ENCODE data around the gene PCBP3. TPM values are rescaled to one million over a fixed set of nuclear protein-coding genes. Genes with fewer than 3 reads are reported as not detected.

The PCBP3 gene
- total RNA-seq, 2 experiments from 2014 or later, result 12.2 to 13.2 TPM

DNA sequence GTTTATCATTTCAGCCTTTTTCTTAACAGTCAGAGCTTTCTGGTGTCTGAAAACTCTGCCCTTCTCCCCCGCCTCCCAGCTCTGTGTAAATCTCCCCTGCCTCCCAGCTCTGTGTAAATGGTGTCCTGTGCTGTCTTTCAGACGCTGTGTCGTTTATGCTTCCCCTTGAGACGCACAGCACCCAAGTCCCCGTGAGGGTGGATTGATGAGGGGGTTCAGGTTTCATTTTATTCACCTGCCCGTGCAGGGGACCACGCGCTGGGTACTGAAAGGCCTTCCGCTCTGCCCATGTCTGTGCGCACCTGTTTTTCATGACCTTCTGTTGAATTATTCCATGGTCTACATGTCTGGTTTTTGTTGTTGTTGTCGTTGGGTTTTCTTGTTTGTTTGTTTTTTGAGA lies 229.9 kb downstream of the PCBP3 start:
- Mint-ChIP-seq H3K4me3 (no peak overlapping the region), H3K36me3 (ENCODE audit: low read depth) (no peaks in the 10 kb centered on the region)
- CTCF ChIA-PET, result interaction anchor here (0.6 kb wide), 1 partner anchor 11 kb away, joined by 3 read pairs; no protein-coding TSS in a partner anchor

DNA sequence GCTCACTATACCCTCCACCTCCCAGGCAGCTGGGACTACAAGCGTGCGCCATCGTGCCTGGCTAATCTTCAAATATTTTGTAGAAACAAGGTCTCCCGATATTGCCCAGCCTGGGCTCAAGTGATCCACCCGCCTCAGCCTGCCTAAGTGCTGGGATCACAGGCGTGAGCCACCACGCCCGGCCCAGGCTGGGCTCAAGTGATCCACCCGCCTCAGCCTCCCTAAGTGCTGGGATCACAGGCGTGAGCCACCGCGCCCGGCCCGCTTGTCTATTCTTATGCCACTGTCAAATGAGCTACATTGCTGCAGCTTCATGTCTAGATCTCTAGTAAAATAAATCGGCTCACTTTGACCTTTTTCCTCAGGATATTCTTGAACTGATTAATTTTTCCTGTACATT lies 230.3 kb downstream of the PCBP3 start:
- intact Hi-C loops (cut with DNase I, micrococcal nuclease), result no loop called here

More for the DNA sequence above, 229.9 kb downstream of the PCBP3 start:
- intact Hi-C loops (cut with DNase I, micrococcal nuclease), result no loop called here
- no peak overlapping the region for H3K27ac Mint-ChIP-seq
- POLR2A ChIA-PET, result no interaction called here
- DNase-seq (no peak), ATAC-seq (no peak)
- no peaks in the 10 kb centered on the region for H3K27me3 Mint-ChIP-seq
- H3K4me1 Mint-ChIP-seq, result peaks cover 1% of the 10 kb centered on the region
- H3K9me3 Mint-ChIP-seq (ENCODE audit: low read depth), result no peaks in the 10 kb centered on the region

DNA sequence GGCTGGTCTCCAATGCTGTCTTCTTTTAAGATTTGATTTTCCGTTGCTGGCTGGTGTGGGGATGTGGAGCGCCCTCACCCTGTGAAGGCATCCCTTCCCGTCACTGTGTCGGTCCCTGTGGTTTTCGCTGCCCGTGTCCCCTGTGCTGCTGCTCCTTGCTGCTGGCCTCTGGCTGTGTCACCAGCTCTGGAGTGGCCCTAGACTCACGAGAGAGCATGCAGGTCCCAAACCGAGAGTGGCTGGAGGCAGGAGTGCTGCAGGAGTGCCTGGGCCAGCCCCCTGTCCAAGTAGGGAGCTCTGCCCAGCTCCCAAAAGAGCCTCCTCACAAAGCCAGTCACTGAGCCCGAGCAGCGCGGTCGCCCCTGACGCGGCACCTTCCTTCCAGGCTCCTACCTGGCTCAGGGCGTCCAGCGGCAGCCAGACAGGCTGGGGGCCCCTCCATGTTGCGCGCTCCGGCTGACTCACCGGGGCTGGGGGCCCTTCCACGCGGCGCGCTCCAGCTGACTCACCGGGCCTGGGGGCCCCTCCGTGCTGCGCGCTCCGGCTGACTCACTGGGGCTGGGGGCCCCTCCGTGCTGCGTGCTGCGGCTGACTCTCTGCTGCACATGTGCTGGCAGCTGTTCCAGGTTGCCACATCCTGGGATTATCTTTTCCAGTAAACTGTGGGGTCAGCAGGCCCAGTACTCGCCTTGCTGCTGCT lies 231.3 kb downstream of the PCBP3 start:
- peak; percentile 65 for DNase-seq
- no peak overlapping the region for H3K4me3 Mint-ChIP-seq
- H3K27me3 Mint-ChIP-seq, result no peaks in the 10 kb centered on the region
- ChIA-PET CTCF (no interaction called here), POLR2A (no interaction called here)
- peaks cover 9% of the 10 kb centered on the region for H3K4me1 Mint-ChIP-seq
- intact Hi-C loops (cut with DNase I, micrococcal nuclease), result no loop called here
- no peaks in the 10 kb centered on the region for H3K9me3 Mint-ChIP-seq (ENCODE audit: low read depth)
- H3K36me3 Mint-ChIP-seq (ENCODE audit: low read depth), result no peaks in the 10 kb centered on the region
- no peak overlapping the region for H3K27ac Mint-ChIP-seq
- ATAC-seq, result peak; percentile 88

More for the DNA sequence above, 230.3 kb downstream of the PCBP3 start:
- no peak for DNase-seq
- H3K36me3 Mint-ChIP-seq (ENCODE audit: low read depth), result no peaks in the 10 kb centered on the region
- no peak overlapping the region for H3K27ac Mint-ChIP-seq
- no peak overlapping the region for H3K4me3 Mint-ChIP-seq
- ChIA-PET POLR2A (no interaction called here), CTCF (interaction anchor here (0.6 to 0.7 kb wide), 2 partner anchors 11 to 399 kb away, joined by 3 read pairs; no protein-coding TSS in a partner anchor)
- H3K4me1 Mint-ChIP-seq, result peaks cover 5% of the 10 kb centered on the region
- ATAC-seq, result no peak
- no peaks in the 10 kb centered on the region for H3K9me3 Mint-ChIP-seq (ENCODE audit: low read depth)
- no peaks in the 10 kb centered on the region for H3K27me3 Mint-ChIP-seq

DNA sequence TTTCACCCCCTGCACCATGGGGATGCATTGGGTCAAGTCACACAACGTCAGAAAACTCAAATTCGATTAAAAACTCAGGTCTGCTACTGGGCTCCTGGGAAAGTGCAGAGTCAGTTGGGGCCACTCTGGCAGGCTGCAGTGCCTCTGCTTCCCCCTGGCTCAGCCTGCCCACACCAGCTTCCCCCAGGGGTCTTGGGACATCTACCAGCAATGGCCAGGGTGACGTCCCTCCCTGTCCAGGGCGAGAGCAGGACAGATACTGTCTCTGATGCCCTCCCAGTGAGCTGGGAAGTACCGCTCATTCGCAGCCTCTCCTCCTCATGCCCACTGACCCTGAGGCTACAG lies 231.9 kb downstream of the PCBP3 start:
- Mint-ChIP-seq H3K36me3 (ENCODE audit: low read depth) (no peaks in the 10 kb centered on the region), H3K9me3 (ENCODE audit: low read depth) (no peaks in the 10 kb centered on the region), H3K4me3 (no peak overlapping the region), H3K27me3 (no peaks in the 10 kb centered on the region), H3K4me1 (peaks cover 14% of the 10 kb centered on the region), H3K27ac (no peak overlapping the region)
- ChIA-PET POLR2A (no interaction called here), CTCF (no interaction called here)
- ATAC-seq, result no peak
- intact Hi-C loops (cut with DNase I, micrococcal nuclease), result no loop called here
- no peak for DNase-seq

DNA sequence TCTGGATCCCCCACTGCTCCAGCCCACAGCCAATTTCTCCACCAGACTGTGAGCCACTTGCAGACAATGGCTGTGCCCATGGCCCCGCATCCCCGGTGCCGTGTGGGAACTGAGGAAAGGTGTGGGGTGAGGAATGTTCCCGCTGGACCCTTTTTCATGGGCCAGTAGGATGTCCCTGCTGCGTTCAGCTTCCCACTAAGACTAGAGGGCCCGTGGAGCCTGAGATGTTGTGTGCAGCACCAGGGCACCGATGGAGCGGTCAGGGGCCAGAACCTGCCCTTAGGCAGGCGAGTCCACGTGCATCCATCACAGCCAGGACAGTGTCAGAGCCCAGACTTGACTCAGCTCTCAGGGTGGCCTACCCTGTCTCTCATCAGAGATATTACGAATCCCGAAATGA lies 232.4 kb downstream of the PCBP3 start:
- DNase-seq (no peak), ATAC-seq (no peak)
- H3K27me3 Mint-ChIP-seq, result no peaks in the 10 kb centered on the region
- ChIA-PET POLR2A (no interaction called here), CTCF (no interaction called here)
- intact Hi-C loops (cut with DNase I, micrococcal nuclease), result no loop called here
- no peak overlapping the region for H3K4me3 Mint-ChIP-seq
- H3K9me3 Mint-ChIP-seq (ENCODE audit: low read depth), result no peaks in the 10 kb centered on the region
- H3K36me3 Mint-ChIP-seq (ENCODE audit: low read depth), result no peaks in the 10 kb centered on the region
- H3K4me1 Mint-ChIP-seq, result peaks cover 19% of the 10 kb centered on the region
- H3K27ac Mint-ChIP-seq, result no peak overlapping the region

DNA sequence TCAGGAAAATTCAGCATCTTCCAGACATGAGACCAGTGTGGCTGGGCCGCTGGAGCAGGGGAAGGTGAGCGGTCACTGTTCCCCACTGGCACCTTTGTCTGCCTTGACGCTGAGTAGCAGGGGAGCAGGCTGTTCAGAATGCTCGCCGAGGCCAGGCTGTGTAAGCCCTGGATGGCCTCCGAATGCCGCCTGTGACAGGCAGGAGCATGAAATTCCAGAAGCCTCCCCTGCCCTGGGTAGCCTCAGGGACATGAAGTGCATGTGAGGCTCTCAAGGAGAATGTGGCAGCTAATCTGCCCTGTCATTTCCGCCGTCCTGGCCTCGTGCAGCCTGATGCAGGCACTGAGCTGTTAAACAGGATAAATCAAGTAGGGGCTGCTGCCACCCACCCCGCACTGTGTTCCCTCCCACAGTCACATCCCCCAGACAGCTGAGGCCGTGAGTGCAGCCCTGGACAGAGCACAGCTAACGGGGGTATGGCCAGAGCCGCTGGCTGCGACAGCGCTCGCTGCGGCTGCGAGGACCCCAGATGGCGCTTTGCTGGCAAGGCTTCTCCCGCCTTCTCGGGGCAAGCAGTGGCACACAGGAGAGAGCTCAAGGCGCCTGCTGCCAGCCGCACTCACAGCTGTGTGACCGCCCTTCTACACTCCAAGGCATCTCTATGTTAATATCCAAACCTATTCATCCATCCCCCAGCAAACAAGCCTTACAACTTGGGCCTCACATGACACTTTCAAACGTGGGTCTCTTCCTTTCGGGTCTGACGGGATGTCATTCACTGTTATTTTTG lies 233.1 kb downstream of the PCBP3 start:
- CTCF ChIA-PET, result interaction anchor here (1.1 kb wide), 1 partner anchor 9 kb away, joined by 4 read pairs; no protein-coding TSS in a partner anchor
- ATAC-seq (no peak), DNase-seq (no peak)
- intact Hi-C loops (cut with DNase I, micrococcal nuclease), result no loop called here
- Mint-ChIP-seq H3K9me3 (ENCODE audit: low read depth) (no peaks in the 10 kb centered on the region), H3K4me3 (no peak overlapping the region), H3K27ac (no peak overlapping the region), H3K36me3 (ENCODE audit: low read depth) (no peaks in the 10 kb centered on the region), H3K27me3 (no peaks in the 10 kb centered on the region), H3K4me1 (peaks cover 25% of the 10 kb centered on the region)
- POLR2A ChIA-PET, result no interaction called here

DNA sequence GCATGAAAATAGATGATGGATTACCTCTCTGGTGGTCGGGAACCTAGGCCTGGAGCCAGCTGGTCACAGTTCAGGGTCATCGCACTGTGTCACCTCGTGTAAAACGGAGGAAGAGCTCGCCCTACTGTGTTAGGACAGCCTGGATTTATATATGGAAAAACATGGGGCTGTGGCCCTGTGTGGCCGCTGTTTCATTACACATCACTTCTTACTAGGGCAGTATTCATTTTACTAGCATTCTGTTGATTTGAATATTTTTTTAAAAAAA lies 233.6 kb downstream of the PCBP3 start:
- H3K4me1 Mint-ChIP-seq, result peaks cover 29% of the 10 kb centered on the region
- ATAC-seq (no peak), DNase-seq (no peak)
- H3K9me3 Mint-ChIP-seq (ENCODE audit: low read depth), result no peaks in the 10 kb centered on the region
- H3K4me3 Mint-ChIP-seq, result no peak overlapping the region
- no peak overlapping the region for H3K27ac Mint-ChIP-seq
- H3K27me3 Mint-ChIP-seq, result no peaks in the 10 kb centered on the region
- intact Hi-C loops (cut with DNase I, micrococcal nuclease), result no loop called here
- POLR2A ChIA-PET, result no interaction called here
- CTCF ChIA-PET, result interaction anchor here (1.1 kb wide), 1 partner anchor 9 kb away, joined by 4 read pairs; no protein-coding TSS in a partner anchor
- H3K36me3 Mint-ChIP-seq (ENCODE audit: low read depth), result no peaks in the 10 kb centered on the region

DNA sequence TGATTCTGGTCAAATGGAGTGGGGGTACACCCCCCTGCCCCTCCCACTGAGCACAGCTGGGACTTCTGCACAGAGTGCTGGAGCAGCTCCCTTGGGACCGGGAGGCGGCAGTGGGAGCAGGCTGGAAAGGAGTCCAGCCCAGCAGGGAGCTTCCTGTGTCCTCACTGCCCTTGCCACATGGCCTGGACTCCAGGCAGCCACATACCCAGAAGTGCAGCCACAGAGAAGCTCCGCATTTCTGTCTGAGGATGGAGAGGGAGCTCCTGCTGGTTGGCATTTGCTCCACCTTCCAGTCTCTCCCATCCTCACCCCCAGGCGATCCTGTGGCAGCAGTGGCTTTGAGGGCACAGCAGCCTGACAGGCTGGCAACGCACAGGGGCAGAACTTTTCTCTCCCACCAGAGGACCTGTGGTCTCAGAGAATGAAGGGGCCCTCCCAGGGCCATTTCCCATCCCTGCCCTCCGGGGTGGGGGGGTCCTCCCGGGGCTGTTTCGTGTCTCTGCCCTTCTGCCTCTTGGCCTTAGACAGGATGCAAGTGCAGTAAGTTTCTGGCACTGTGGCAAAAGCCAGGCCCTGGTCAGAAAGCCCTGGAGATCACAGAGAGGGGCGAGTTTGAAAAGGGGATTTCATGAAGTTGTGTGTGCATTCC lies 234.4 kb downstream of the PCBP3 start:
- CTCF ChIA-PET, result interaction anchor here (1.1 kb wide), 1 partner anchor 10 kb away, joined by 4 read pairs; no protein-coding TSS in a partner anchor
- Mint-ChIP-seq H3K27ac (no peak overlapping the region), H3K4me1 (peaks cover 36% of the 10 kb centered on the region), H3K9me3 (ENCODE audit: low read depth) (no peaks in the 10 kb centered on the region), H3K27me3 (no peaks in the 10 kb centered on the region), H3K4me3 (no peak overlapping the region), H3K36me3 (ENCODE audit: low read depth) (no peaks in the 10 kb centered on the region)
- intact Hi-C loops (cut with DNase I, micrococcal nuclease), result no loop called here
- POLR2A ChIA-PET, result interaction anchor here (0.7 kb wide), 1 partner anchor 10 kb away, joined by 6 read pairs; no protein-coding TSS in a partner anchor
- no peak for DNase-seq
- ATAC-seq, result no peak

DNA sequence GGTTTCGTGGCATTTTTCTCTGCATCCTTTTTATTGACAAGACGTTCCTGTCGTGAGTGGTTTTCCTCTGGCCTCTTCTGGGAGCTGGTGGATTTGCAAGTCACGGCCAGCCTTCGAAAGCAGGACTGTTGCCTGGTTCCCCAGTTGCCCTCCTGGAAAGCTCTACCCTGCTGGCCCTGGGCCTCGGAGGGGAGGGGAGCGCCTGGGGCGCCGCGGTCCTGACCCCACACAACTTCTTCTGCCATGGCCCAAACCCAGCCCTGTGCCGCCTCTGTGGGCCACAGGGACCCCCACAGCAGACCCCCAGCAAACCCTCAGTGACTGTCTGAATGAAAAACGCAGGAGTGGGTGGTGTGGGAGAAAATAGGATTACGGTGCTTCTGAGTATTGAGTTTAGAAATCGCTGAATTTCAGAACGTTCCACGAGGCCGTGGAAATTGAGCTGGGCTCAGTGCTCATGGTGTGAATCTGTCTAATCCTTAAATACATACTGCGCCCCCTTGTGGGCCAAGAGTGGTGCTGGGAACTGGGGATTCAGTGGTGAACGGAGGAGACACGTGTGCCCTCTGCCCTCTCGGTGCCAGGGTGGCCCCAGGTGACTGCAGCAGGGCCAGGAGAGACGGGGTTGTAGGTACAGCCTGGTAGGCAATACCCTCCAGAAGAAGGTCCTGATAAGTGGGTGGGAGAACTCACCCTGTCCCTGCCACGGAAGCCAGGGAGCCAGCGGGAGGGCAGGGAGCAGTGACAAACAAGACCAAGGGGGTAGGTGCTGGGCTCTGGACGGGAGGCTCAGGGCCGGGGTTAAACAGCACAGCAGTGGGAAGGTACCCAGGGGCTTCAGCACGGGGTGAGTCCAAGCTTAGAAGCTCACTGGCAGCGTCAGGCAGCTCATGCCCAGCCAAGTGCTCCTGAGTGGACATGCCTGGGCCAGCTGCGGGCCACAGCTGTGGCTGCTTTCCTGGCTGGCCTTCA lies 236.9 kb downstream of the PCBP3 start:
- Mint-ChIP-seq H3K9me3 (ENCODE audit: low read depth) (no peaks in the 10 kb centered on the region), H3K27me3 (no peaks in the 10 kb centered on the region), H3K27ac (peak overlapping the region; percentile 73), H3K4me1 (peaks cover 55% of the 10 kb centered on the region), H3K36me3 (ENCODE audit: low read depth) (no peaks in the 10 kb centered on the region), H3K4me3 (no peak overlapping the region)
- POLR2A ChIA-PET, result interaction anchor here (0.6 to 0.7 kb wide), 2 partner anchors 66 to 263 kb away, joined by 3 read pairs; no protein-coding TSS in a partner anchor
- ATAC-seq (peak; percentile 96), DNase-seq (peak; percentile 90)
- intact Hi-C loops (cut with DNase I, micrococcal nuclease), result loop anchor here in 1 of 2 experiments (1.0 to 2.0 kb wide), 4 partner anchors 42 to 402 kb away; no protein-coding TSS in a partner anchor
- CTCF ChIA-PET, result interaction anchor here (0.7 to 3.0 kb wide), 12 partner anchors 9 to 939 kb away, joined by 3 to 24 read pairs (median 4); no protein-coding TSS in a partner anchor

DNA sequence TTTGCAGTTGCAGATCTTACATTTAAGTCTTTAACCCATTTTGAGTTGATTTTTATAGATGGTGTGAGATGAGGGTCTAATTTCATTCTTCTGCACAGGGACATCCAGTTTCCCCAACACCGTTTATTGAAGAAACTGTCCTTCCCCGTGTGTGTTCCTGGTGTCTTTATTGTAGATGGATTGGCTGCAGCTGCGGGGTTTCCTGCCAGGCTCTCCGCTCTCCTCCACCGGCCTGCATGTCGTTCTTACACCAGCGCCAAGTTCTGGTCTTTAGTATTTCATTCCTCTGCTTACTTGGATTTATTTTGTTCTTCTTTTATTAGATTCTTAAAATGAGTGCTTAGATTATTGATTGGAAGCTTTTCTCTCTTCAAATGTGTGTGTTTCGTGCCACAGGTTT lies 239.1 kb downstream of the PCBP3 start:
- Mint-ChIP-seq H3K27me3 (no peaks in the 10 kb centered on the region), H3K27ac (no peak overlapping the region), H3K4me1 (peaks cover 76% of the 10 kb centered on the region), H3K9me3 (ENCODE audit: low read depth) (no peaks in the 10 kb centered on the region), H3K36me3 (ENCODE audit: low read depth) (peaks cover 2% of the 10 kb centered on the region), H3K4me3 (no peak overlapping the region)
- DNase-seq, result no peak
- POLR2A ChIA-PET, result no interaction called here
- intact Hi-C loops (cut with DNase I, micrococcal nuclease), result no loop called here
- CTCF ChIA-PET, result interaction anchor here (2.0 kb wide), 1 partner anchor 40 kb away, joined by 8 read pairs; no protein-coding TSS in a partner anchor
- ATAC-seq, result no peak

DNA sequence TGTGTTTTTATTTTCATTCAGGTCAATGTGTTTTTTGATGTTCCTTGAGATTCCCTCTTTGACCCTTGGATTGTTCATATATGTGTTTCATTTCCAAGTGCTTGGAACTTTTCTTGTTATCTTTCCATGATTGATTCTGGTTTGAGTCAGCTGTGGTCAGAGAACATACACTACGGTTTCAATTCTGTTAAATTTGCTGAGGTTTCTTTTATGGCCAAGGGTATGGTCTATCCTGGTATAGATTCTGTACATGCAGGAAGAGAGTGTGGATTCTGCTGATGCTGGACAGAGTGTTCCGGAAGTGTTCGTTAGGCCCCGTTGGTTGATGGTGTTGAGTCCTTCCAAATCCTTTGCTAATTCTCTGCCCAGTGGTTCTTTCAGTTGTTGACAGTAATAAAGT lies 239.6 kb downstream of the PCBP3 start:
- Mint-ChIP-seq H3K4me1 (peaks cover 80% of the 10 kb centered on the region), H3K4me3 (no peak overlapping the region), H3K9me3 (ENCODE audit: low read depth) (no peaks in the 10 kb centered on the region), H3K27ac (no peak overlapping the region), H3K36me3 (ENCODE audit: low read depth) (peaks cover 2% of the 10 kb centered on the region), H3K27me3 (no peaks in the 10 kb centered on the region)
- POLR2A ChIA-PET, result no interaction called here
- DNase-seq, result no peak
- no peak for ATAC-seq
- intact Hi-C loops (cut with DNase I, micrococcal nuclease), result no loop called here
- CTCF ChIA-PET, result no interaction called here
